Fibroblast of mammary gland (primary cell): Measurements from ENCODE around the gene ZBTB25.
A peak's percentile ranks its signal among the peaks of the same experiment; 100 is the strongest.

Experiments
- DNase-seq: peaks from one replicate; pipeline ENCODE4 v3.0.0-alpha.2; 2010; ENCODE audit warnings: low read depth
- H3K4me3 ChIP-seq: 2 replicates; pipeline ENCODE4 v1.5.1; 2011; ENCODE audit warnings: low read depth, mild to moderate bottlenecking, low read length, moderate library complexity; ENCODE audit not compliant: control insufficient read depth
- TF ChIP-seq, protein P1 (sequence below): conservative IDR thresholded peaks from 2 replicates; pipeline ENCODE4 v1.5.1; 2011; ENCODE audit warnings: low read depth, low read length, inconsistent platforms; ENCODE audit not compliant: control insufficient read depth, insufficient read depth

The ZBTB25 gene

DNA sequence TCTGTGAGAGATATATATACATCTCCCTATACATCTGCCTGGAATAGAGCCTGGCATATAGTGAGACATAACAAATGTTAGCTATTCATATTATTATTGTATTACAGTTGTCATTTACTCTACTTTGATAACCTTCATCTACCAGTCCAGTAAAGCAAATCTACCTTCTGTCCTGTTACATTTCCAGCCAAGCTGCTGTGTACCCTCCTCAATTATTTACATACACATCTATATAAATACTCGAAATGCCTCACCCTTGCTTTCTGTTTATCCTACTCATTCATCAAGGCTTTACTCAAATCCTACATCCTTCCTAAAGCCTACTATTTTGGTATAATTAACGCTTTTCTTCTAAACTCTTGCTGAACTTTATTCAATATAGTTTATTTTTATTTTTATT, 9.6 kb upstream of the ZBTB25 start:
- H3K4me3 ChIP-seq = no peak overlapping the region
- TF ChIP-seq, protein P1, sequence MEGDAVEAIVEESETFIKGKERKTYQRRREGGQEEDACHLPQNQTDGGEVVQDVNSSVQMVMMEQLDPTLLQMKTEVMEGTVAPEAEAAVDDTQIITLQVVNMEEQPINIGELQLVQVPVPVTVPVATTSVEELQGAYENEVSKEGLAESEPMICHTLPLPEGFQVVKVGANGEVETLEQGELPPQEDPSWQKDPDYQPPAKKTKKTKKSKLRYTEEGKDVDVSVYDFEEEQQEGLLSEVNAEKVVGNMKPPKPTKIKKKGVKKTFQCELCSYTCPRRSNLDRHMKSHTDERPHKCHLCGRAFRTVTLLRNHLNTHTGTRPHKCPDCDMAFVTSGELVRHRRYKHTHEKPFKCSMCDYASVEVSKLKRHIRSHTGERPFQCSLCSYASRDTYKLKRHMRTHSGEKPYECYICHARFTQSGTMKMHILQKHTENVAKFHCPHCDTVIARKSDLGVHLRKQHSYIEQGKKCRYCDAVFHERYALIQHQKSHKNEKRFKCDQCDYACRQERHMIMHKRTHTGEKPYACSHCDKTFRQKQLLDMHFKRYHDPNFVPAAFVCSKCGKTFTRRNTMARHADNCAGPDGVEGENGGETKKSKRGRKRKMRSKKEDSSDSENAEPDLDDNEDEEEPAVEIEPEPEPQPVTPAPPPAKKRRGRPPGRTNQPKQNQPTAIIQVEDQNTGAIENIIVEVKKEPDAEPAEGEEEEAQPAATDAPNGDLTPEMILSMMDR = no peak
- no peak for DNase-seq

DNA sequence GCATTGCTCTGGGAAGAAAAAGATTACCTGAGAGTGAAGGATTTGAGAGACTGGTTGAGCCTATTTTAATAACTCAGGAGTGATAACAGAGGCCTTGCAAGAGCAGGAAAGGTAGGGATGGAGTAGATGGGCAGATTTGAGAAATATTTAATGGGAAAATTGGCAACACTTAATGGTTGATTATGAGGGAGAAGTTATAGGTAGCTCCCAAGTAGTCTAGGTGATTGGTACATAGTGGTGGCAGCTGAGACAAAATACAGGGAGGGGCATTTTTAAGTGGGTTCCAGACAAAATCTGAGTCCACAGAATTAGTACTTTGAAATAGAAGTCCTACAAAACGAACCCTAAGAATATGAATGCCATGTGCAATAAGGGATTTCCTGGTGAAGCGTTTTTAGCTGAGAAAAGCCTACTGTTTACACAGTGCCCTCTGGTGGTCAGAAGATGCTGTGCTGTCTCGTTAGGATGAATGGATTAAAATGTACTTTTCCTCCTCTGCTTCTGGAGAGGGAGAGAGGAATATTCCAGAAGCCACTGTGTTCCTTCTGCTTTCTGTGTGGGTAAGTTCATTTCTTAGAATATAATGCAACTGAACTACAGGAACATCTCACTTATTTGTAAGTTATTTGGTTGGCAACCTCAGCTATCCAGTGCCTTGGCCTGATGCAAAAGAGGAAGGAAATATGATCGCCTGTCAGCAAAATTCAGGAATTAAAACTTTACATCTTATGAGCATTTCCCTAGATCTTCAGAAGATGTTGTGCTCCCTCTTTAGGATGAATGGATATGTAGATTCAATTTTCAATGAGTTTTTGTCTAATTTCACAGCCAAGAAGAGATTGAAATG, 7.4 kb upstream of the ZBTB25 start:
- TF ChIP-seq, protein P1 = peak; percentile 98
- no peak overlapping the region for H3K4me3 ChIP-seq
- DNase-seq = peak; percentile 76

DNA sequence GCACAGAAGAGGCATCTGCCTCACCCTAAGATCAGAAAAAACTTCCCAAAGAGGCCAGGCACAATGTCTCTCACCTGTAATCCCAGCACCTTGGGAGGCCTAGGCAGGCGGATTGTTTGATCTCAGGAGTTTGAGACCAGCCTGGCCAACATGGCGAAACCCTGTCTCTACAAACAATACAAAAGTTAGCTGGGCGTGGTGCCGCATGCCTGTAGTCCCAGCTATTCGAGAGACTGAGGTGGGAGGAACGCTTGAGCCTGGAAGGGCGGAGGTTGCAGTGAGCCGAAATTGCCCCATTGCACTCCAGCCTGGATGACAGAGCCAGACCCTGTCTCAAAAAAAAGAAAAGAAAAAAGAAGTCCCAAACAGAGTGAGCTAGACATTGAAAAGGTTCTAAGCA, 5.4 kb upstream of the ZBTB25 start:
- H3K4me3 ChIP-seq = no peak overlapping the region
- no peak for DNase-seq
- TF ChIP-seq, protein P1 = no peak

DNA sequence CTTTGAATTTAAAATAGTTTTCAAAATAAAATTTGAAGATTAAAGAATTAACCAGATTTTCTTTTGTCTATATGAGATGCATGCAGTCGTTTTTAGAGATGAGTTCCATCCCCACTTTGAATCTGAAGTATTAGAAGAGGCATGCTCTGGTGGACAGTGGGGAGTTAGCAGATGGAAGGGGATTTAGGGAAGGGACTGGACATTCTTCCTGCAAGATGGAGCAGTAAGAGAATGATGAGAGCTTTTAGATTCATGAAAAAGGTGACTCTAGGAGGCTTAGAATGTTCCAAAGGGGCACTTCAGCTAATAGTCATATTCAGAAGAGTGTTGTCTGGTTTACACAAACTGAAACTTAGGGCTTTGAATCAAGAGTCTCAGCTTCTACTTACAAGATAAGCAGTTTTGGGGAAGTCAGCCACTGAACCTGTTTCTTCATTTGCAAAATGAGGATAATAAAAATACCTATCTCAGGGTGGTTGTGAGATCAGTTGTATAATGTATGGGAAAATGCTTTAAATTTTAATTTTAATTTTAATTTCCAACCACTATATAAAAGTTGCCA, 4.7 kb upstream of the ZBTB25 start:
- H3K4me3 ChIP-seq = no peak overlapping the region
- TF ChIP-seq, protein P1 = no peak
- no peak for DNase-seq

DNA sequence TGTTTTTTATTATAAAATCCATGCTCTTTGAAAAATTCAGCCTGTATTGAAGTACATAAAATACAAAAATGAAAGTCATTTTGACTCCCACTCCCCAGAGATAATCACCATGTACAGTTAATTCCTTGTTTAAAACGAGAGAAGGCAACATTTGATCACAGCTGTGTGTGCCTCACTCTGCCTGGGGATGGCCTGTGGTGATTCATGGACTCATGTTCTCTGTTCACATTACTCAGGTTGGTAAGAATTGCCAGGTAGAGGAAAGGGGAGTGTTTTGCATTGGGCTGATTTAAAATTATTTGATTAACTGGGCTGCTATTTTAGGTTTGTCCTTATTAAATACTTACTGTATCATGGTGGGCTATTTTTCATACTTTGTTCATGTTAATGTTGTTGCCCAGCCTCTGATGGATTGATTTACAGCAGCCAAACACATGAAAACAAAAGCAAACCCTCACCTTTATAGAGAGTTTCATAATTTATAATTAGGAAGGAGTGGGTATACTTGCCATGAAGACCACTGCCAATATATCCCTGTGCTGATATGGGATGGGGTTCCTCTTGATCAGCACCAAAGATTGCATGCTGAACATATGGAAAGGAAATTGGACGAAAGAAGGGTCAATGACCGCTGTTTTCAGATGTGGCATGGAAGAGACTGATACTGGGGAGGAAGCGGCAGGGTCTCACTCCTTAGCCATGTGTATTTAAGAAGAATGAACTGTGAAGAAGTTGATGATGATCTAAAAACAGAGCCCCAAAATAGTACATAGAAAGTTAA, 3.9 kb upstream of the ZBTB25 start:
- DNase-seq = peak; percentile 75
- TF ChIP-seq, protein P1 = no peak
- H3K4me3 ChIP-seq = no peak overlapping the region

DNA sequence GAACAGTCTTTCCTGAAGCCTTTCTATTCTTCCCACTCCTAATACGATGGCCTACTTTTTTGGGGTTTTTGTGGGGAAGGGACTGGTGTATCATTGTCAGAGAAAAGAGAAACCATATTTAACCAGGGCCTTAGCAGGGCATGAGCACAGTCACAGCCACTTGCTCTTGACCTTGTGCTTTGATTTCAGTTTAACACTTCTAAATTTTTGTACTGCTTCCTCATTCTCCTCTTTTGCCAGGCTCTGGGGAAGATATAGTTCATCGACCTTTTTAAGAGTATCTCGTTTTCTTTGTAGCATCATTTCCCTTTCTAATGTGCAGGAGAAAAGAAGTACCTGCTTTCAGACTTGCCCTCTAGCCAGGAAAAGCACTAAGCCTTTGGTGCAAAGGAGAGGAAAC, 3.1 kb upstream of the ZBTB25 start:
- TF ChIP-seq, protein P1 = no peak
- no peak for DNase-seq

More for the DNA sequence above, 3.1 kb upstream of the ZBTB25 start:
- peak overlapping the region; percentile 21 for H3K4me3 ChIP-seq
